HL-60/S4 treated with retinoic acid at 250 ng/mL for 4 days and 3 days (cell line): Measurements from ENCODE around the gene ZC2HC1C.
"Not testable (repeated sequence)": the region's sequence is repeated elsewhere in the genome, so short reads cannot be mapped to it uniquely, and the experiment has no call there.

Source experiments
- in situ Hi-C: fragments of 300-500 bp; cut with MboI; formaldehyde crosslinking; loops from 2 replicates; pipeline ENCODE4 v1.7.0; 2022; ENCODE audit warnings: low sequenced_read_pairs

The ZC2HC1C gene

GRCh38 chr14:75053396-75054291 lies 15.8 kb upstream of the ZC2HC1C start:
- in situ Hi-C loops: no loop called here

GRCh38 chr14:75054421-75054820 lies 15.0 kb upstream of the ZC2HC1C start:
- in situ Hi-C loops: no loop called here

- in situ Hi-C loops: no loop called here
Measured at GRCh38 chr14:75059642-75060041, 9.8 kb upstream of the ZC2HC1C start.

GRCh38 chr14:75060420-75060819 lies 9.0 kb upstream of the ZC2HC1C start:
- in situ Hi-C loops: no loop called here

- in situ Hi-C loops: no loop called here
Measured at GRCh38 chr14:75063013-75063412, 6.4 kb upstream of the ZC2HC1C start.

GRCh38 chr14:75063491-75064204 lies 5.8 kb upstream of the ZC2HC1C start, which contains the start of gene ACYP1:
ACYP1 (minus strand) TSS chr14:75064024; CDS start chr14:75063553, 471 bp downstream.
- in situ Hi-C loops: no loop called here

- in situ Hi-C loops: no loop called here
Measured at GRCh38 chr14:75064205-75064567, 5.3 kb upstream of the ZC2HC1C start.

- in situ Hi-C loops: no loop called here
Measured at GRCh38 chr14:75066691-75067090, 2.8 kb upstream of the ZC2HC1C start.

- in situ Hi-C loops: no loop called here
Measured at GRCh38 chr14:75067212-75067611, 2.2 kb upstream of the ZC2HC1C start.

- in situ Hi-C loops: not testable (repeated sequence)
Measured at GRCh38 chr14:75067765-75068164, 1.7 kb upstream of the ZC2HC1C start.

GRCh38 chr14:75068294-75069120 lies 934 bp upstream of the ZC2HC1C start:
- in situ Hi-C loops: no loop called here

GRCh38 chr14:75069811-75070145 lies 337 bp downstream of the ZC2HC1C start:
- in situ Hi-C loops: no loop called here

GRCh38 chr14:75070383-75070782 lies 942 bp downstream of the ZC2HC1C start:
- in situ Hi-C loops: no loop called here

- in situ Hi-C loops: loop anchor here (25.0 kb wide), 1 partner anchor 165 kb away; the partner anchor contains the start of gene RPS6KL1
Measured at GRCh38 chr14:75077794-75078193, 8.4 kb downstream of the ZC2HC1C start.

GRCh38 chr14:75079521-75079920 lies 10.1 kb downstream of the ZC2HC1C start:
- in situ Hi-C loops: loop anchor here (25.0 kb wide), 1 partner anchor 167 kb away; the partner anchor contains the start of gene RPS6KL1

- in situ Hi-C loops: loop anchor here (25.0 kb wide), 1 partner anchor 169 kb away; the partner anchor contains the start of gene RPS6KL1
Measured at GRCh38 chr14:75081660-75082229, 12.3 kb downstream of the ZC2HC1C start.

GRCh38 chr14:75083271-75083670 lies 13.8 kb downstream of the ZC2HC1C start:
- in situ Hi-C loops: loop anchor here (25.0 kb wide), 1 partner anchor 171 kb away; the partner anchor contains the start of gene RPS6KL1

- in situ Hi-C loops: loop anchor here (25.0 kb wide), 1 partner anchor 172 kb away; the partner anchor contains the start of gene RPS6KL1
Measured at GRCh38 chr14:75084513-75084912, 15.1 kb downstream of the ZC2HC1C start.

- in situ Hi-C loops: loop anchor here (25.0 kb wide), 1 partner anchor 176 kb away; the partner anchor contains the start of gene RPS6KL1
Measured at GRCh38 chr14:75088153-75088552, 18.7 kb downstream of the ZC2HC1C start.
